Measurements from ENCODE around the gene GPR3.
"Not testable (repeated sequence)": the region's sequence is repeated elsewhere in the genome, so short reads cannot be mapped to it uniquely, and the experiment has no call there.

The GPR3 gene

GRCh38 chr1:27398405-27399149 lies 6.2 kb downstream of the GPR3 start:
- no peak for DNase-seq (ENCODE audit: low read depth in 2 of 2)

GRCh38 chr1:27399251-27400025 lies 7.0 kb downstream of the GPR3 start:
- DNase-seq (ENCODE audit: low read depth in 2 of 2) = no peak

DNA sequence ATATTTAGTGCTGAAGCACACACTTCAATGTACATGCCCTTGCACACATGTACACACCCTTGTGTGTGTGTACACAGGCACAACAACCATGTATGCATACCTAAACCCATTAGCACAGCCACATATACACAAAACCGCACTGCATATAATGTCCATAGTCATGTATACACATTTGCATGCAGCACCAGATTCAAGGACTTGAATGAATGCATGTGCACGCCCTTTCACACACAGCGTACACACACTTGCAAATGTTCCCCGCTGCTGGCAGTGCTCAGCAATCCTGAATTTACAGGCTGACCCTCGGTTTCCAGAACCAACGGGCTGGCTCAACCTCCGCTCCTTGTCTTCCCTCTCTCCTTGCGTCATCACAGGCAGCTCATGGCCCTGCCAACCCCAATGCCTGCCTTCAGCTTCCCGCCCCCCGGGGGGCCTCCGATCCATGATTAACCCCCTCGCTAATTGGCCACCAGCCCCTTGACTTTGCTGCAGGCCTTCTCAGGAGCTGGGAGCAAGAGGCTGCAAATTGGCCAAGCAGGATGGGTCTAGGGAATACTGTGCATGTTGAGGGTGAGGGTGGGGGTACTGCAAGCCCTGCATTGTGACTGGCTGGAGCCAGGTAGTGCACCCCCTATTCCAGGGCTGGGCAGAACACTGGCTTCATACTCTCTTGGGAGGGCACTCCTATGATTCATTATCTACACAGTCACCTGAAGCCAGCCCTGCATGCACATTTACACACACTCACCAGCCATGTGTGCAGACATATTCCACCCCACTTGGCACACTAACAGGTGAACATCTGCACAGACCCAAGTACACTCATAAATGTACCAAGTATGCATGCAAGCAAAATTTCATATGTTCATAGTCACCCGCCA lies 7.9 kb downstream of the GPR3 start:
- no peak for DNase-seq (ENCODE audit: low read depth in 2 of 2)

- no peak for DNase-seq (ENCODE audit: low read depth in 2 of 2)
Measured at GRCh38 chr1:27400963-27401341, 8.5 kb downstream of the GPR3 start.

DNA sequence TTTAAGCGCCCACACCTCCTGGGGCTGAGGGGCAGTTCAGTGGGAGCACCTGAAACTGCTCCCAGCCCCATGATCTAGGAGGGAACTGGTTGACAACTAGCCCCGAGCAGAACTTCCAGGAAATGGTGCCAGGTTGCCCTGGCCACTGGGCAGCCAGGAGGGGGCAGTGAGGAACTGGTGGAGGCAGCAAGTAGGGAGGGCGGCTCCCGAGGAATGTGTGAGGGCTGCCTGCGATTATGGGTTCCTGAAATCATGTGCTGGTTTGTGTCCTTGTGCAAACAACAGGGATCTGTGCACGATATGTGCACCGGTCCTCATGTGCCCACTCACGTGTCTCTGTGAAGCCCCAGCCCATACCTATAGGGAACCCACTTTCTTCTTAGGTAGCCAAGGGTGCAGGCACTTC lies 9.9 kb downstream of the GPR3 start:
- DNase-seq (ENCODE audit: low read depth in 2 of 2) = no peak

DNA sequence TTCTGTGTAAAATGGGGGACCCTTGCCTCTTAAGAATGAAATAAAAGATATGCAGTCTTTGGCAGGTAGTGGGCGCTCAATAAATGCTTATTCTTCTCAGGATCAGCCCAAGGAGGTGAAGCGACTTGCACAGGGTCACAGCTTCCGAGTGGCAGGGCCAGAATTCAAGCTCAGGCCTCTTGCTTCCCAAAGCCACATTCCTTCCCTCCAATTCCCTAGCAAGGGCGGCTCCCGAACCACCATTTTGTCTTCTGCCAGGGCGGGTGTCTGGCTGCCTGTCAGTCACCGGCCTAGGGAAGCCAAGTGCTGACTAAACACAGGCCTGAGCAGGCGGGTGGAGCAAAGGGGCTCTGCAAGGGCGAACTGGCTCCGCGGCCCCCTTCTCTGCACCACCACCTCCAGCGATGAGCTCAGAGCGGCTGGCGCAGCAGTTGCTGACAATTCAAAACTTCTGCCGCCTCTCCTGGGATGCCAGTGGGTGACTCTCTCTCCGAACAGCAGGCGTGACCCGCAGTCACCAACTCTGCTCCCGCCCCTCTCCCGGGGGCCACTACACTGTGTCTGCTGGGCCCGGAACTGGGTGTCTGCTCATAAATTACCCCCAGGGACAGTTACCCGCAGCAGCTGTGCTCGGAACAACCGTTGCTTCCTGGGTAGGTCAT lies 10.8 kb downstream of the GPR3 start:
- no peak for DNase-seq (ENCODE audit: low read depth in 2 of 2)

- no peak for DNase-seq (ENCODE audit: low read depth in 2 of 2)
Measured at GRCh38 chr1:27403931-27404330, 11.5 kb downstream of the GPR3 start.

DNA sequence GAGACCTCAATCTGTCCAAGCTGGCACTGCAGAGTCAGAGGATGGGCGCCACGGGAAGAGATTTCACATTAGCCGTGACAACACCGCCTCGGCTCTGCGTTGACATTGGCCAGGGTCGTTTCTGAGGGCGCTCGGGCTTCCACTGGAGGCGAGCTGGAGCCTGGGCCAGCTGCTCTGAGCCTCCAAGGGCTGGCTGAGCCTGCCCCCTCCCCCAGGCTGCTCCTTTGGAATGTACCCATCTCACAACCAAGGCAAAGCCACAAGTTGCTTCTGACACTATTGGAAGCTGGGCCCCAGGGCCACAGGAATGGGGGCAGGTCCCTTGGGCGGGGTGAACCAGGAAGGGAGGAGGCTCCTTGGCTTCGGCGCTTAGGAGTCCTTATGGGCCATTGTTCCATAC lies 12.7 kb downstream of the GPR3 start:
- no peak for DNase-seq (ENCODE audit: low read depth in 2 of 2)

- DNase-seq (ENCODE audit: low read depth in 2 of 2) = not testable (repeated sequence)
Measured at GRCh38 chr1:27405598-27406361, 13.4 kb downstream of the GPR3 start.

- no peak for DNase-seq (ENCODE audit: low read depth in 2 of 2)
Measured at GRCh38 chr1:27406362-27406680, 13.9 kb downstream of the GPR3 start.

DNA sequence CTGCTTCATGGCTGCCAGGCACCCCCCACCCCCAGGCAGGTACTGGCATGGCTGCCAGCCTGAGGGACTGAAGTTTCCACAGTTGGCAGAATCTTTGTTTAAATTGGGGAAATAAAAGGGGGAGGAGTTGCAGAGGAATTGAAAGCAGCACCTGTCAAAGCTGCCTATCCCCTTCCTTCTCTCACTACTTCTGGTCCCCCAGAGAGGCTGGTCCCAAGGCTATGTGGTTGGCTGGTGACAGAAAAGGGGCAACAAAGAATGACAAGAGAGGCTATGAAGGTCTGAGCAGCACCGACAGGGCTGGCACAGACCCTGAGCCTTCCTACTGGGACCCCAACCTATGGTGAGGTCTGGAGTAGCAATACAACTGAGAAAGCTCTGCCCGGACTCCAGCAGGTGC lies 14.4 kb downstream of the GPR3 start:
- not testable (repeated sequence) for DNase-seq (ENCODE audit: low read depth in 2 of 2)

- DNase-seq (ENCODE audit: low read depth in 2 of 2) = no peak
Measured at GRCh38 chr1:27408151-27408550, 15.7 kb downstream of the GPR3 start.

DNA sequence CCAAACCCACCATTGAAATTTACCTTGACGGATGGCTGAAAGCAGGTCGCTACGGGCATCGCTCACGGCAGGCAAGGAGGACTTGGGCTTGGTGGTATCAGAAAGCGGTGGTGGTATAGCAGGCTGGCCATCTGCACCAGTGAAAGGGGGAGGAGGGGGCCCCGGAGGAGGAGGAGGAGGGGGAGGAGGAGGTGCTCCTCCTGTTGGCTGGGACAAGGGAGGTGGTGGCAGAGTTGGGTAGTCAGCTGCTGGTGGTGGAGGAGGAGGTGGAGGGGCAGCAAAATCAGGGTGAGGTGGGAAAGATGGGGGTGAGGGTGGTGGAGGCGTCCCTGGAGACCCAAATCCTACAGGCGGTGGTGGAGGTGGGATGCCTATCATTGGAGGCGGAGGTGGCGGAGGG lies 17.2 kb downstream of the GPR3 start:
- no peak for DNase-seq (ENCODE audit: low read depth in 2 of 2)

DNA sequence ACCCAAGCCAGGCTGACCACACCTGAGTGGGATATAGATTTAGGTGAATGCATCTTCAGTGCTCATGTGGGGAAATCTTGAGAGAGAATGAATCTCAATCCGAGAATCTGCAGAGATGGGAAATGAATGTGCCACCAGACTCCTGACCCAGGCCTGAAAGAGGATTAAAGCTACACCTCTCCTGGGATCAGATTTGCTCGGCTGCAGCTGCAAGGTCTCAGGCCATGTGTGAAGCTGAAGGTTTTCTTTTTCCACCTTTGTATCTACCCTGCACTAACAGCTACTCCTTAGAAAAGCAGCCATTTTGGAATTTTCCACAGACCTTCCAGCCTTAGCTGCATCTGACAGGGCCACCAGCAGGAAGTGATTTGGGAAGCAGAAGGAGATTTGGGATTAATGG lies 18.3 kb downstream of the GPR3 start:
- no peak for DNase-seq (ENCODE audit: low read depth in 2 of 2)

- DNase-seq (ENCODE audit: low read depth in 2 of 2) = no peak
Measured at GRCh38 chr1:27412502-27412901, 20.1 kb downstream of the GPR3 start.

DNA sequence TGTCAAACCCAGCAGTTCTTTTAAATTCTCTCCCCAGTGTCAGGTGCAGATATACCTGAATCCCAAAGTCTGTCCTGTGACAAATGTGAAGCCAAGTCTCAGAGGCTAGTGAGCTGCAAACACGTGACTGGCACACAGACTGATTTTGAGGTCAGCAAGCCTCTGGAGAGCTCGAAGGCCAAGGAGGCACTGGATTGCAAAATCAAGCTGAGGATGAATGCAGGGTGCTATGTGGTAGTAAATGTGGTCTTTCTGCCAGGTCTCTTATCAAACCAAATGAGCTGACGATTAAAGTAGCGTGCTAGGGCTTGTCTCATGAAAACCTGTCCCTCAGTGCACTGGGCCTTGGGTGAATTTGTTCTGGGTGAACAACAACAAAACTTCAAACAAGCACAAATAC lies 20.6 kb downstream of the GPR3 start:
- no peak for DNase-seq (ENCODE audit: low read depth in 2 of 2)

- DNase-seq (ENCODE audit: low read depth in 2 of 2) = no peak
Measured at GRCh38 chr1:27414091-27414490, 21.7 kb downstream of the GPR3 start.

DNA sequence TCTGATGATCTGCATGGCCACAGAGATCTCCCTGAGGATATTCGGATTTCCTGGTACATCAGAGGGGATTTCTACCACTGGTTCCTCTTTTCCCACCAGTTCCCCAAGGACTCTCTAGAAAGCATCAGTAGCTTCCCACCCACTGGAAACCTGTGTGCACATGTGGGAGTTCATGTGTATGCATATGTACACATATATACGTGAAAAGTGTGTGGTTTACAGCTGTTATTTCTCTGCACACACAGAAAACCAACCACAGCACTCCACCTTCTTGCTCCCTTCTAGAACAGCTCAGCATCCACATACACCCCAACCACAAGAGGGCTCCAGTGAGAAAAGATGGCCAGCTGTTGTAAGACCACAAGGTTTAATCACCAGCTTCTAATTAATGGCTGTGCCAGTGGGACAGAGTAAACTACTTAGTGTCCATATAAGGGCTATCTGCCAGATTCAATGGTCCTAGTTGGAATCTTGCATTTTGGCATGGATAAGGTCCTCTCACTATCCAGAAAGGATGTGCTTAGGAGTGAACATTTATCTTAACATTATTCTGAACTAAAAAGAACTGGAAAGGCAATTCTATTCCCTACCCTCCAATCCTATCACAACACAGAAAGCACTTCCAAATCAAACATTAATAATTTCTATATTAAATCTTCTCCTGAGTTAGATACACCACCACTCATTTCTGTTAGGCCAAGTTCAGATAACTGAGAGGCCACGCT lies 24.1 kb downstream of the GPR3 start:
- DNase-seq (ENCODE audit: low read depth in 2 of 2) = peak in 1 of 2 donors; percentile 54

GRCh38 chr1:27417713-27418112 lies 25.3 kb downstream of the GPR3 start:
- no peak for DNase-seq (ENCODE audit: low read depth in 2 of 2)
